HG03342 (cell line): Measurements from ENCODE around the gene ARL6IP6.

ENCODE experiments used
- ATAC-seq: cut with Tn5 transposase; IDR thresholded peaks from one replicate; pipeline ENCODE4 v1.9.1; 2021; ENCODE audit warnings: mild to moderate bottlenecking, moderate library complexity; ENCODE audit not compliant: unreplicated experiment

ARL6IP6 gene

DNA sequence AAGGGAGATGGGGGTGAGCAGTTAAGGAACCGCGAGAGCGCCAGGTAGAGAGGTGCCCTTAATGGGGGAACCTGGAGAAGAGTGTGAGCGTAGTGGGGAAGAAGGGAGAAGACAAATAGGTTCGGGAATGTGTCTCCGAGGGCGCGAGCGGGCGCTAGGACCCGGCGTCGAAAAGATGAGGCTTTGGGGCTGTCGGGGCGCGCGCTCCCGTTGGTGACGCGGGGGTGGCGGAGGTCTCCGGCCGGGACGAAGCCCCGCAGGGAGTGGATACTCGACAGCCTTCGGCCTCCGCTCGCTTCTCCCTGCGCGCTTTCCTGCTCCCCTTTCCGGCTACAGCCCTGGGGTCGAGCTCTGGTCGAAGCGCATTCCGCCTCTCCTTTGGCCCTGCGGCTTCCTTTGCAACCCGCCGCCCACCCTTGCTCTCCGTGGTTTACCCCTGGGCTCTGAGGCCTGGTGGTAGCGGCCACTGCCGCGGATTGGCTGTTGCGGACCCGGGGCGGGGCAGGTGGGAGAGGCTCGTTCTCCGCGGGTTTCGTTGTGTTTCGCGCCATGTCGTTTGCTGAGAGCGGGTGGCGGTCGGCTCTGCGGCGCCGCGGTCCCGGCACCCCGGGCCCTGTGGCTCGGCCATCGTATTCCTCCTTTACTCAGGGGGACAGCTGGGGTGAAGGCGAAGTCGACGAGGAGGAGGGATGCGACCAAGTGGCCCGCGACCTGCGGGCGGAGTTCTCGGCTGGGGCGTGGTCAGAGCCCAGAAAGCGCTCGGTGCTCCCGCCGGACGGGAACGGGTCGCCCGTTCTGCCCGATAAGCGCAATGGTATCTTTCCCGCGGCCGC is at the start of gene ARL6IP6:
Gene ARL6IP6 (plus strand): TSS at position 545 of the 833 bp plus-strand sequence. CDS start 5 bp downstream, at position 550.
- ATAC-seq = peak; percentile 67

GRCh38 chr2:152674334-152674733 is 44.1 kb upstream of the ARL6IP6 start:
- no peak for ATAC-seq

DNA sequence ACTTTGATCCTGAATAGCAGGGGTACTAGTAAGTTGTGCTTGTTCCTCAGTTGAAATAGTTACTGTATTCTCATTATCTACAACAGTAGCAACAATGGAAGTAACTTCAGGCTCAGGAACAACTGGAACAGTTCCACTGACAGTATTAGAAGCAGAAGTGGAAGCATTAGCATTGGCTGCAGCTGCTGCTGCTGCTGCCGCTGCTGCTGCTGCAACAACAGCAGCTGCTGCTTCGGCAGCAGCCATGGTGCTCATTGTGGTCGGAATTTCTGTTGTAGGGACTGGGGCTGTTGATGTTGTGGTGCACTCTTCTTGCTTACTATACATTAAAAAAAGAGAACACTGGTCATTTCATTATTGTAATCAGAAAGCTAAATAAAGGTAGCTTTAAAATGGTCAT is 42.0 kb upstream of the ARL6IP6 start:
- ATAC-seq = no peak

DNA sequence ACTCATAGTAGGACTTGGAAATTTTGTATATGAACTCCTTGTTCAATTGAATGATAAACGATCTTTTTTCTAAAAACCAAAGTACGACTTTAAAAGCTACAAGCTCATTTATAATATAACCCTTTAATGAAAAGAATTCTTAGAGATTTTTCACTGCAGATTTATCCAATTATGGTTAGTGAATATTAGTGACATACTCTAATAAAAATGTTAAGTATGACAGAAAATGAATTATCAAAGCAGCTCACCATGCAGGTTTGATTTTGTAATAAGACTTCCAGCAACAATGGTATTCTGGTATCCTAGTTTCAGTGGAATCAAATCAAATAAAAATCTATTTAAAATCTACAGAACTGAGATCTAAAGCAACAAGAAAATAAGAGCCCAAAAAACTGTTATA is 39.6 kb upstream of the ARL6IP6 start:
- ATAC-seq = no peak

- no peak for ATAC-seq
These were observed 35.8 kb upstream of the ARL6IP6 start for GRCh38 chr2:152682663-152683062.

DNA sequence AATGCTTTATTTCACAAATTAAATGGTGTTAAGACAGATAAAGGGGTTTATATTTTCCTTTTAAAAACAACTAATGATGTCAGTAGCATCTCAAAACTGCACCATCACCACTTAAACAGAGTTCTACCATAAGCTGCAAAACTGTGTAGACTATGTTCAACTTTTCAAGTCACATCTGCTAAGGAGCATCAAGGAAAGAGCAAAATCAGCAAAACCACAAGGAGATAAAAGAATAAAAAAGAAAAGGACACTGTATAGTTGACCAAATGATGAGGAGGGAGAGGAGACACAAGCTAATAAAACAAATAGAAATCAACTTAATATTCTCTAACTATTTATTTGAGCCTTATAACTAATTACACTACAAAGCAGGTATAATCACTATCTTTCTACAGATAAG is 35.0 kb upstream of the ARL6IP6 start:
- ATAC-seq = no peak

DNA sequence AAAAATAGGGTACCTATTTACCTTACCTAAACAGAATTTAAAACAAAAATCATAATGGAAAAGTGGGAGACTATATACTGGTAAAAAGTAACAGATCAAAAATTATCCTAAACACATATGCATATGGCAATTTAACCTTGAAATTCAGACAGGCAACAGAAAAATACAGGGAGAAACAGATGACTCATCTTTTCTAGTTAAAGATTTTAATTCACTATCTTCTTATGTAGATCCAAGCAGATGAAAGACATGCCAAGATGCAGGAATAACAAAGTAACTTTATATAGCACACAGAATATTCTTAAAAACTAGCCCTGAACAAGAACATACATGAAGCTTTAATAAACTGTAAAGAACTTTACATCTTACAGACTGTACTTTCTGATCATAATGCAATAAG is 32.1 kb upstream of the ARL6IP6 start:
- ATAC-seq = no peak

DNA sequence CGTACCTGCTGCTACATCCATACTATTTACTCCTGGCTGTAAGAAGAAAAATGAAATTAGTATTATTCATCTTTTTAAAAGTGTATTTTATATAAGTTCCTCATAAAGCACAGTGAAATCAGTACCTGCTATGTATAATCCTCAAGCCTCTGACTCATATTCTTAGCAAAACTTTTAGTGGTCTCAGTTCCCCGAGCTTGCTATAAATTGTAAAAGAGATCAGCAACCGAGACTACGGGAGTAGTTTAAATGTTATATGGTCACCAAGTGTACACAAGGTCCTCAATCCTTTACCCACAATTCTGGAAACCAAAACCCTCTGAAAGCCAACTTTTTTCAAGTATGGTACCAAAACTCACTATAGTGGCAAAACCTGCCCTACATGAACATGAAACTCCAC is 25.4 kb upstream of the ARL6IP6 start:
- peak; percentile 91 for ATAC-seq

DNA sequence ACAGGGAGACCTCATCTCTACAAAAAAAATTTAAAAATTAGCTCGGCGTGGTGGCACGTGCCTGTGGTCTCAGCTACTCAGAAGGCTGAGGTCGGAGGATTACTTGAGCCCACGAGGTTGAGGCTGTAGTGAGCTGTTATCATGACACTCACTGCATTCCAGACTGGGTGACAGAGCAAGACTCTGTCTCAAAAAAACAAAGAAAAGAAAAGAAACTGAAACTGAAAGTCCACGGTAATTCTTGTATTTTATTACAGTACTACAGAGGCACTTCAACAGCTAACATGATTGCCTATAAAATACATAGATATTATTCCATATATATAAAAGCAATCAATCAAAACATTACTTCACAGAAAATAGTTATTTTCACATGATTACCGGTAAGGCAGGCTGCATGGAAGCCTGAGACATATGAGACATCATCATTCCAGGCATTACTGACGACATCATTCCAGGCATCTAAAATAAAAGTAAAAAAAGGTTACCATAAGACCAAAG is 24.2 kb upstream of the ARL6IP6 start:
- ATAC-seq = peak; percentile 58

DNA sequence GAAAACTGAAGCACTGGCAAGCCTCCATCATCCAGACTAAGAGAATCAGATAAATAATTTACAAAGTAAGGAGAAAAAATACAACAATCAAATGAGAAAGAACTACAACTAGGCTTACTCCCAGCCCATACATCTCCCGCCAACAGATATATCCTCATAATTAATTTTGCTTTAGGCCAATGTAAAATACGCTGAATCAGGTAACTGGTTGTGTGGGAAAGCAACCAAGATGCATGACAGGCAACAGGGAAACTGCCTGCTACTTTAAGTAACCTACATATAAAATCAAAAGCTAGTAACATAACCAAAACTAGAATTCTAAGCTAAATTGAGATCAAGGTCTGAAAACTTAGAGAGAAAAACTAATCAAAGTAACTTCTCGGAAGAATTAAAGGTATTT is 22.7 kb upstream of the ARL6IP6 start:
- no peak for ATAC-seq

DNA sequence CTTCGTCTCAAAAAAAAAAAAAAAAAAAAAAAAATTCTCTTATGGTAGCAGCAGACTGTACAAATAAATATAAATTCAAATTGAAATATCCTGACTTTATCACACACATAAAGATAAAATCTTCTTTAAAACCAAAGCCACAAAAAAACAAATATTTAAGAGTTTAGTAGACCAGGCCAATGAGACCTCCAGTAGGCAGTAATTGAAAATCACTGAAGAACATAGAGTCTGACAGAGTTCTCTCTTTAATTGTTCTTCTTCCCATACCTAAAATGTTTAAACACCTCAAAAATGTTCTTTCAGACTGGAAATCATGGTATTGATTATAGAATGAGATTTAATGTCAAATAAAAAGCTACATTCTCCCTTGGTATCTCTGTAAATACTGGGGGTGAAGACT is 21.9 kb upstream of the ARL6IP6 start:
- ATAC-seq = no peak

- no peak for ATAC-seq
These were observed 17.2 kb upstream of the ARL6IP6 start for GRCh38 chr2:152701198-152701597.

- no peak for ATAC-seq
These were observed 11.9 kb upstream of the ARL6IP6 start for GRCh38 chr2:152706477-152707021.

- no peak for ATAC-seq
These were observed 9.7 kb upstream of the ARL6IP6 start for GRCh38 chr2:152708742-152709141.

GRCh38 chr2:152710713-152711112 is 7.7 kb upstream of the ARL6IP6 start:
- no peak for ATAC-seq

DNA sequence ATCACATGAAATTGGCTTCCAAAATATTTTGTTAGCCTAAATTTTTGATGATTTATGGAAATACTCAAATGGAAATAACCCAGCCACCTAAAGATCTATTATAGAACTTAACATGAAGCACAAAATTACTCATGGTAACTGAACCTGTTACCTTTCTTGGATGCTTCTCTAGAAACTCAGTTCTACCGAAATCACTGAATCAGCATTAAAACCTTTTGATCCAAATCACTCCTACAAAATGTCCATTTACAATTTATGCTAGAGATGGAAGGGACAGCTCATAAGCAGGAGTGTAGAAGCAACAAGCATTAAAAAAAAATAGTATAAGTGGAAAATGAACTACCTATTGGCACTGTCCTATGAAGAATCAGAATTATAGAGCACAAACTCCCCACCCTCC is 3.3 kb upstream of the ARL6IP6 start:
- ATAC-seq = no peak

- no peak for ATAC-seq
These were observed 2.5 kb upstream of the ARL6IP6 start for GRCh38 chr2:152715854-152716428.

GRCh38 chr2:152716805-152717227 is 1.6 kb upstream of the ARL6IP6 start:
- peak; percentile 0 for ATAC-seq

DNA sequence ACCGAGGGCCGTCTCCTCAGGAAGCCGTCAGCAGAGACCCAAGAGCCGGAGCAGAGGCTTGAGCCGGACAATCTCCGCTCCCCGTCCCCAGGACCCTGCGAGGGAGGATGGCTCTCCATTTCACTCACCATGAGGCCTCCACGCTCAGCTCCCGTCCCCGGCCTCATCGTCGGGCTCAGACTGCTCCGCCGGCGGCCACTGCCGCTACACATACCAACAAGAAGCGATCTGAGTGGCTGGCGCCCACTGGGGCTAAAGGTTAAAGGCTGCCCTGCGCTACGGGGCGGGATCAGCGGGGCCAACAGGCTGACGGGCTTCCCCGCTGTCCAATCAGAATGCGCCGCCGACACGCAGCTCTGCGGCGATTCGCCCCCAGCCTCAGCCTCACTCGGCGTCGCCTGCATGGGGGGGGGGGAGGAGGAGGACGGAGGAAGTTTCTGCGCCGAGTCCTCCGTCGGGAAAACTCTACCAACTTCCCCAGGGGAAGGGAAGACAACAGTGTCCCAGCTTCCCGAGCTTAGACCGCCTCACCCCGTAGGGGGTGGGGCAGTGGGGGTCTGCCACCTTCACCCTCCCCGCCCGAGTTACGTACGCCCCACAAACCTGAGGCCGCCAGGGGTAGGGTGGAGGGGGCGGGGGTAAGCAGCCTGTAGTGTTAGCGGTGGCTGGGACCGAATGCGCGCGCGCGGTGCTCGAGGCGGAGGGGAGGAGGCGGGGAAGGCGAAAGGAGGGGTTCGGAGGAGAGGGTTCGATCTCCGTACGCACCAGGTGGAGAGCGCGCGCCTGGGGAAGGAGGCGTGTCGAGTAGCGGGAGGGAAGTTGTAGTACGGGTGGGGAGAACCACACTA is 968 bp upstream of the ARL6IP6 start, which contains the start of gene PRPF40A:
Gene PRPF40A (minus strand): TSS at position 234 of the 848 bp plus-strand sequence. CDS start 22 bp downstream, at position 212.
- ATAC-seq = peak; percentile 65

GRCh38 chr2:152718909-152719645 is 657 bp downstream of the ARL6IP6 start:
- peak; percentile 31 for ATAC-seq
